Neural progenitor cell (in vitro differentiated cells): ENCODE results near the gene IPO9. TPM values are rescaled to one million over a fixed set of nuclear protein-coding genes. Genes with fewer than 3 reads are reported as not detected.

ENCODE experiments used
- DNase-seq: peaks from one replicate; pipeline ENCODE4 v3.0.0-alpha.2; 2016; ENCODE audit warnings: low spot score
- H2AFZ ChIP-seq: fragments of 200-600 bp; sonication (generic); replicated peaks from 2 replicates; pipeline ENCODE4 v1.6.1; 2016; ENCODE audit warnings: antibody characterized with exemption
- H3F3A ChIP-seq: fragments of 200-600 bp; sonication (generic); 2 replicates; pipeline ENCODE4 v1.6.1; 2016; ENCODE audit warnings: antibody characterized with exemption, low read depth
- H3K27ac ChIP-seq: fragments of 200-600 bp; sonication (generic); 2 replicates; pipeline ENCODE4 v1.5.1; 2016; ENCODE audit warnings: mild to moderate bottlenecking
- H3K27me3 ChIP-seq: fragments of 200-600 bp; sonication (generic); 2 replicates; pipeline ENCODE4 v1.6.1; 2016; ENCODE audit warnings: mild to moderate bottlenecking, moderate library complexity
- H3K36me3 ChIP-seq: fragments of 200-600 bp; sonication (generic); 2 replicates; pipeline ENCODE4 v1.5.1; 2016
- H3K4me1 ChIP-seq: fragments of 200-600 bp; sonication (generic); 2 replicates; pipeline ENCODE4 v1.6.1; 2016; ENCODE audit warnings: mixed run types
- H3K4me2 ChIP-seq: fragments of 200-600 bp; sonication (generic); 2 replicates; pipeline ENCODE4 v1.6.1; 2016
- H3K4me3 ChIP-seq: fragments of 200-600 bp; sonication (generic); 2 replicates; pipeline ENCODE4 v1.5.1; 2016
- H3K79me2 ChIP-seq: fragments of 200-600 bp; sonication (generic); 2 replicates; pipeline ENCODE4 v1.6.1; 2016; ENCODE audit warnings: low read depth
- H3K9ac ChIP-seq: fragments of 200-600 bp; sonication (generic); 2 replicates; pipeline ENCODE4 v1.6.1; 2016
- H3K9me3 ChIP-seq: fragments of 200-600 bp; sonication (generic); 2 replicates; pipeline ENCODE4 v1.5.1; 2016; ENCODE audit warnings: low read depth
- H4K20me1 ChIP-seq: fragments of 200-600 bp; sonication (generic); 2 replicates; pipeline ENCODE4 v1.6.1; 2016; ENCODE audit warnings: low read depth
- H3K27ac Mint-ChIP-seq: 3 replicates; pipeline ENCODE4 v1.8.0; 2021; ENCODE audit warnings: mixed read lengths
- H3K27me3 Mint-ChIP-seq: 2 replicates; pipeline ENCODE4 v1.8.0; 2022; ENCODE audit warnings: low read depth, mild to moderate bottlenecking, inconsistent platforms, moderate library complexity, mixed read lengths; ENCODE audit not compliant: insufficient read depth
- H3K36me3 Mint-ChIP-seq: 3 replicates; pipeline ENCODE4 v1.8.0; 2021; ENCODE audit warnings: mixed read lengths
- H3K4me1 Mint-ChIP-seq: 3 replicates; pipeline ENCODE4 v1.8.0; 2021; ENCODE audit warnings: mixed read lengths
- H3K4me3 Mint-ChIP-seq: 3 replicates; pipeline ENCODE4 v1.8.0; 2021; ENCODE audit warnings: mild to moderate bottlenecking, moderate library complexity, mixed read lengths
- H3K9me3 Mint-ChIP-seq: 3 replicates; pipeline ENCODE4 v1.8.0; 2020; ENCODE audit warnings: mixed read lengths
- EZH2 ChIP-seq: fragments of 200-600 bp; sonication (generic); IDR thresholded peaks from 2 replicates; pipeline ENCODE4 v1.6.1; 2017; ENCODE audit warnings: antibody characterized with exemption, mild to moderate bottlenecking, moderate library complexity
- EZH2phosphoT487 ChIP-seq: fragments of 200-600 bp; sonication (generic); IDR thresholded peaks from 2 replicates; pipeline ENCODE4 v1.6.1; 2017; ENCODE audit warnings: antibody characterized with exemption
- total RNA-seq: library from RNA; depleted of rRNA; stranded (reverse); fragments of >200 nt; gene quantifications from 2 replicates; pipeline ENCODE4 v1.2.3, GENCODE V29; 2015; ENCODE audit warnings: low replicate concordance
- TF ChIP-seq, protein P1 (sequence below): fragments of 200-600 bp; sonication (generic); IDR thresholded peaks from 2 replicates; pipeline ENCODE4 v1.5.1; 2017; ENCODE audit warnings: antibody characterized with exemption, mild to moderate bottlenecking

IPO9 gene
- total RNA-seq, 1 donor from 2014 or later, result 63.2 TPM

DNA sequence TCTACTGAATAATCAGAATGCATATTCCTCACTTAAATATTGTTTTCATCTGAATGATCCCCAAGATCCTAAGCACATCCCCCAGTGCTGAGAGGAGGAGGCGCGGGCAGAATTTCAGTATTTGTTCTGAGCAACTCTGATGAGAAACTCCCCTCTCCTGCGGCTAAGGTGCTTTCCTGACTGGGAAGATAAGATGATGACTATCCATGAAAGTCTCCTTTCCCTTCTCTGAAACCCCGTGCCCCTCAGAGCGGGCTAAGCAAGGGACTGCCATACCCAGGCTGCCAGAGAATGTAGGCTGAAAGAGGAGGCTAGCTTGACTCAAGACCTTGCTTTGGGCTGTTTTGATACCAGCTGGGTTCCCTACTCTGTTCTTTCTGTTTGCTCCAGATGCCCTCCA lies 39.7 kb upstream of the IPO9 start:
- H3K4me1 ChIP-seq, result no peaks in the 10 kb centered on the region
- no peak overlapping the region for H3K4me3 ChIP-seq
- H3K36me3 Mint-ChIP-seq, result peaks cover 53% of the 10 kb centered on the region
- no peak overlapping the region for H3K4me3 Mint-ChIP-seq
- H3K36me3 ChIP-seq, result peaks cover 37% of the 10 kb centered on the region
- peaks cover 12% of the 10 kb centered on the region for H3K79me2 ChIP-seq
- H3K4me1 Mint-ChIP-seq, result peaks cover 7% of the 10 kb centered on the region
- TF ChIP-seq, protein P1, sequence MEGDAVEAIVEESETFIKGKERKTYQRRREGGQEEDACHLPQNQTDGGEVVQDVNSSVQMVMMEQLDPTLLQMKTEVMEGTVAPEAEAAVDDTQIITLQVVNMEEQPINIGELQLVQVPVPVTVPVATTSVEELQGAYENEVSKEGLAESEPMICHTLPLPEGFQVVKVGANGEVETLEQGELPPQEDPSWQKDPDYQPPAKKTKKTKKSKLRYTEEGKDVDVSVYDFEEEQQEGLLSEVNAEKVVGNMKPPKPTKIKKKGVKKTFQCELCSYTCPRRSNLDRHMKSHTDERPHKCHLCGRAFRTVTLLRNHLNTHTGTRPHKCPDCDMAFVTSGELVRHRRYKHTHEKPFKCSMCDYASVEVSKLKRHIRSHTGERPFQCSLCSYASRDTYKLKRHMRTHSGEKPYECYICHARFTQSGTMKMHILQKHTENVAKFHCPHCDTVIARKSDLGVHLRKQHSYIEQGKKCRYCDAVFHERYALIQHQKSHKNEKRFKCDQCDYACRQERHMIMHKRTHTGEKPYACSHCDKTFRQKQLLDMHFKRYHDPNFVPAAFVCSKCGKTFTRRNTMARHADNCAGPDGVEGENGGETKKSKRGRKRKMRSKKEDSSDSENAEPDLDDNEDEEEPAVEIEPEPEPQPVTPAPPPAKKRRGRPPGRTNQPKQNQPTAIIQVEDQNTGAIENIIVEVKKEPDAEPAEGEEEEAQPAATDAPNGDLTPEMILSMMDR, result no peak
- TF ChIP-seq EZH2 (no peak), EZH2phosphoT487 (no peak)
- no peak for DNase-seq
- H3K9me3 Mint-ChIP-seq, result no peaks in the 10 kb centered on the region
- no peak overlapping the region for H3K9ac ChIP-seq
- H3K9me3 ChIP-seq, result no peaks in the 10 kb centered on the region
- H3K27ac ChIP-seq, result peak overlapping the region; percentile 86
- H3F3A ChIP-seq, result peaks cover 76% of the 10 kb centered on the region
- H4K20me1 ChIP-seq, result no peaks in the 10 kb centered on the region
- H3K4me2 ChIP-seq, result no peak overlapping the region
- no peak overlapping the region for H3K27ac Mint-ChIP-seq
- H3K27me3 Mint-ChIP-seq, result peaks cover 2% of the 10 kb centered on the region
- H2AFZ ChIP-seq, result no peak overlapping the region
- no peaks in the 10 kb centered on the region for H3K27me3 ChIP-seq

DNA sequence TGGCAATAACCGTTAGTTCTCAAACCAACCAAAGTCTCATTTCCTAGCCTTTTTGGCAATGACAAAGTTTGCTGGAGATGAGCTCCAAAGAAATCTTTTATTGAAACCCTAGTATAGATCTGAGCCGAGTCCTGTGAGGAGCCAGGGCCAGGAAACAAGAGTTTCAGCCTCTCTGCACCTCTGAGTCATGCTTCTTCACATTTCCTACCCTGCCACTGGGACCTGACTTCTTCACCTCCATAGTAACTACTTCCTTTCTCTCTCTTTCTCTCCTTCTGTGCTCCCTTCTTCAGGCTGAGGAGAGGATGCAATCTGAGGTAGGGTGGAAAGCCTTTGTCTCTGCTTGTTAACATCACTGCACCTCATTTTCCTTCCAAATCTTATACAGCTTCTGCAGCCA lies 38.7 kb upstream of the IPO9 start:
- Mint-ChIP-seq H3K9me3 (no peaks in the 10 kb centered on the region), H3K4me1 (peaks cover 7% of the 10 kb centered on the region), H3K4me3 (no peak overlapping the region), H3K27me3 (peaks cover 2% of the 10 kb centered on the region), H3K36me3 (peaks cover 57% of the 10 kb centered on the region), H3K27ac (no peak overlapping the region)
- TF ChIP-seq, protein P1, result no peak
- TF ChIP-seq EZH2, result no peak
- no peak for TF ChIP-seq EZH2phosphoT487
- Histone ChIP-seq H3K27me3 (no peaks in the 10 kb centered on the region), H3K27ac (peak overlapping the region; percentile 86), H3K4me2 (no peak overlapping the region), H3K4me1 (no peaks in the 10 kb centered on the region), H4K20me1 (no peaks in the 10 kb centered on the region), H3K36me3 (peaks cover 38% of the 10 kb centered on the region), H2AFZ (no peak overlapping the region), H3K4me3 (no peak overlapping the region), H3K9ac (no peak overlapping the region), H3F3A (peaks cover 79% of the 10 kb centered on the region), H3K79me2 (peaks cover 15% of the 10 kb centered on the region), H3K9me3 (no peaks in the 10 kb centered on the region)
- DNase-seq, result no peak

DNA sequence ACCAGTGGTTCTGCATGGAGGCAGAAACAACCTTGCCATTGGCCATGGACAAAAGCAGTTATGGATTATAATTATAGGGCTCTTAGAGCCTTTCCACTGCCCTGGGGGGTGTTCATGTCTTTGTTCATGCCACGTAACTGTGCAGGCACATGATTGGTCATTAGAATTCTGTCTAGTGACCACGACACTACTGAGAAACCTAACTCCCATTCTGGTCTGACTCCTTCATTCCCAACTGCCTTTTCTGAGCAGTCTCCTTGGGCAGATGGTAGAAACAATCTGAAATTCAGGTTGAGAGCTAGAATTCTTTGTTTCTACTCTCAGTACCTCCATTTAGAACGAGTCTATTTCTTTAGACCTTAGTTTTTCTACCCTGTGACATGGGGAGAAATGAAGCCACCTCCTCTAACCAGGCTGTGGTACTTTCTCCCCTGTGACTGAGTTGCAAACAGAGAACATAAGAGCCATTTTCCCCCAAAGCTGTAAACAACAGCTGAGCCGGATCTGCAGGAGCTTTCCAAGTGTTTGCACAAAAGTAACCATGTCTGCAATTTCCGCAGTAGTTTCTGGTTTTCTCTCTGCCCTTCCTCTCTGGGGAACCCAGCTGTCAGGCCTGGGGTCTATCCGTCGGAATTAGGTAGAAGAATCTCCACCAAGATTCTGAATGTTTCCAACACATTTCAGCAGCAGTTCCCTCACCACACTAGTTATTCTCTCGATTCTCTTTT lies 37.7 kb upstream of the IPO9 start:
- Mint-ChIP-seq H3K27me3 (peaks cover 2% of the 10 kb centered on the region), H3K27ac (peak overlapping the region; percentile 2), H3K4me3 (no peak overlapping the region), H3K36me3 (peaks cover 59% of the 10 kb centered on the region), H3K9me3 (no peaks in the 10 kb centered on the region), H3K4me1 (peaks cover 7% of the 10 kb centered on the region)
- Histone ChIP-seq H3K4me3 (no peak overlapping the region), H3K27me3 (no peaks in the 10 kb centered on the region), H3K79me2 (peaks cover 23% of the 10 kb centered on the region), H3K4me1 (no peaks in the 10 kb centered on the region), H3K4me2 (no peak overlapping the region), H3K9ac (no peak overlapping the region), H3K9me3 (peaks cover 4% of the 10 kb centered on the region), H3F3A (peaks cover 78% of the 10 kb centered on the region), H3K27ac (peak overlapping the region; percentile 86), H3K36me3 (peaks cover 44% of the 10 kb centered on the region), H4K20me1 (no peaks in the 10 kb centered on the region), H2AFZ (no peak overlapping the region)
- TF ChIP-seq EZH2 (no peak), EZH2phosphoT487 (no peak)
- TF ChIP-seq, protein P1, result no peak
- DNase-seq, result no peak
